HepG2 (cell line): Measurements from ENCODE around the gene WDR27.

ENCODE experiments used
- NCOA1 ChIP-seq: sonication (generic); formaldehyde crosslinking; IDR thresholded peaks from 2 replicates; pipeline ENCODE4 v1.9.0; 2021; ENCODE audit warnings: missing genetic modification reagents
- RFXAP ChIP-seq: sonication (generic); formaldehyde crosslinking; IDR thresholded peaks from 2 replicates; pipeline ENCODE4 v1.4.0; 2020; ENCODE audit warnings: missing genetic modification reagents, borderline replicate concordance
- ZNF614 ChIP-seq: IDR thresholded peaks from 2 replicates; pipeline ENCODE4 v1.6.1; 2018; ENCODE audit warnings: missing biosample characterization, missing genetic modification reagents, inconsistent platforms, borderline replicate concordance
- TF ChIP-seq, protein P1 (sequence below): sonication (generic); formaldehyde crosslinking; IDR thresholded peaks from 2 replicates; pipeline ENCODE4 v1.5.0; 2020; ENCODE audit warnings: mild to moderate bottlenecking, missing genetic modification reagents, moderate library complexity

- TF ChIP-seq, protein P1, sequence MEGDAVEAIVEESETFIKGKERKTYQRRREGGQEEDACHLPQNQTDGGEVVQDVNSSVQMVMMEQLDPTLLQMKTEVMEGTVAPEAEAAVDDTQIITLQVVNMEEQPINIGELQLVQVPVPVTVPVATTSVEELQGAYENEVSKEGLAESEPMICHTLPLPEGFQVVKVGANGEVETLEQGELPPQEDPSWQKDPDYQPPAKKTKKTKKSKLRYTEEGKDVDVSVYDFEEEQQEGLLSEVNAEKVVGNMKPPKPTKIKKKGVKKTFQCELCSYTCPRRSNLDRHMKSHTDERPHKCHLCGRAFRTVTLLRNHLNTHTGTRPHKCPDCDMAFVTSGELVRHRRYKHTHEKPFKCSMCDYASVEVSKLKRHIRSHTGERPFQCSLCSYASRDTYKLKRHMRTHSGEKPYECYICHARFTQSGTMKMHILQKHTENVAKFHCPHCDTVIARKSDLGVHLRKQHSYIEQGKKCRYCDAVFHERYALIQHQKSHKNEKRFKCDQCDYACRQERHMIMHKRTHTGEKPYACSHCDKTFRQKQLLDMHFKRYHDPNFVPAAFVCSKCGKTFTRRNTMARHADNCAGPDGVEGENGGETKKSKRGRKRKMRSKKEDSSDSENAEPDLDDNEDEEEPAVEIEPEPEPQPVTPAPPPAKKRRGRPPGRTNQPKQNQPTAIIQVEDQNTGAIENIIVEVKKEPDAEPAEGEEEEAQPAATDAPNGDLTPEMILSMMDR, result no peak
- TF ChIP-seq RFXAP (CRISPR knock-in tag) (no peak), ZNF614 (CRISPR knock-in tag) (no peak), NCOA1 (CRISPR knock-in tag) (no peak)
Measured at GRCh38 chr6:169714595-169714994, 12.8 kb upstream of the WDR27 start.
